GM12864 (cell line): Measurements from ENCODE around the gene OR2A2.

ENCODE experiments used
- DNase-seq: peaks from one replicate; pipeline ENCODE4 v3.0.0-alpha.2; 2011; ENCODE audit warnings: low read depth
- H3K4me3 ChIP-seq: 2 replicates; pipeline ENCODE4 v1.5.1; 2011; ENCODE audit warnings: mild to moderate bottlenecking, low read depth, low read length, control low read depth
- TF ChIP-seq, protein P1 (sequence below): IDR thresholded peaks from 2 replicates; pipeline ENCODE4 v1.5.1; 2011; ENCODE audit warnings: low read depth, mild to moderate bottlenecking, moderate library complexity, low read length, control low read depth, inconsistent platforms; ENCODE audit errors: missing control alignments

OR2A2 gene

GRCh38 chr7:144087230-144087629 lies 22.2 kb upstream of the OR2A2 start:
- no peak overlapping the region for H3K4me3 ChIP-seq
- TF ChIP-seq, protein P1, sequence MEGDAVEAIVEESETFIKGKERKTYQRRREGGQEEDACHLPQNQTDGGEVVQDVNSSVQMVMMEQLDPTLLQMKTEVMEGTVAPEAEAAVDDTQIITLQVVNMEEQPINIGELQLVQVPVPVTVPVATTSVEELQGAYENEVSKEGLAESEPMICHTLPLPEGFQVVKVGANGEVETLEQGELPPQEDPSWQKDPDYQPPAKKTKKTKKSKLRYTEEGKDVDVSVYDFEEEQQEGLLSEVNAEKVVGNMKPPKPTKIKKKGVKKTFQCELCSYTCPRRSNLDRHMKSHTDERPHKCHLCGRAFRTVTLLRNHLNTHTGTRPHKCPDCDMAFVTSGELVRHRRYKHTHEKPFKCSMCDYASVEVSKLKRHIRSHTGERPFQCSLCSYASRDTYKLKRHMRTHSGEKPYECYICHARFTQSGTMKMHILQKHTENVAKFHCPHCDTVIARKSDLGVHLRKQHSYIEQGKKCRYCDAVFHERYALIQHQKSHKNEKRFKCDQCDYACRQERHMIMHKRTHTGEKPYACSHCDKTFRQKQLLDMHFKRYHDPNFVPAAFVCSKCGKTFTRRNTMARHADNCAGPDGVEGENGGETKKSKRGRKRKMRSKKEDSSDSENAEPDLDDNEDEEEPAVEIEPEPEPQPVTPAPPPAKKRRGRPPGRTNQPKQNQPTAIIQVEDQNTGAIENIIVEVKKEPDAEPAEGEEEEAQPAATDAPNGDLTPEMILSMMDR = no peak
- no peak for DNase-seq

DNA sequence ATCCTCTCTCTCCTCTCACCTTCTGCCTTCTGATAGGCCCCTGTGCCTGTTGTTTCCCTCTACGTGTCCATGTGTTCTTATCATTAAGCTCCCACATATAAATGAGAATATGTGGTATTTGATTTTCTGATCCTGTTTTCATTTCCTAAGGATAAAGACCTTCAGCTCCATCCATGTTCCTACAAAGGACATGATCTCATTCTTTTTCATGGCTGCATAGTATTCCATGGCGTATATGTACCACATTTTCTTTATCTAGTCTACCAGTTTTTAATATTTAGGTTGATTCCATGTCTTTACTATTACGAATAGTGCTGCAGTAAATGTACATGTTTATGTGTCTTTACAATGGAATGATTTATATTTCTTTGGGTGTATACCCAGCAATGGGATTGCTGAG lies 18.7 kb upstream of the OR2A2 start:
- no peak overlapping the region for H3K4me3 ChIP-seq
- no peak for DNase-seq
- TF ChIP-seq, protein P1 = no peak

- no peak overlapping the region for H3K4me3 ChIP-seq
- TF ChIP-seq, protein P1 = no peak
Measured at GRCh38 chr7:144098776-144099175, 10.6 kb upstream of the OR2A2 start.

GRCh38 chr7:144100607-144101006 lies 8.8 kb upstream of the OR2A2 start:
- no peak for DNase-seq
- TF ChIP-seq, protein P1 = no peak
- H3K4me3 ChIP-seq = no peak overlapping the region

More at GRCh38 chr7:144098776-144099175, 10.6 kb upstream of the OR2A2 start:
- DNase-seq = no peak

GRCh38 chr7:144102041-144102440 lies 7.3 kb upstream of the OR2A2 start:
- H3K4me3 ChIP-seq = no peak overlapping the region
- DNase-seq = no peak
- TF ChIP-seq, protein P1 = no peak

DNA sequence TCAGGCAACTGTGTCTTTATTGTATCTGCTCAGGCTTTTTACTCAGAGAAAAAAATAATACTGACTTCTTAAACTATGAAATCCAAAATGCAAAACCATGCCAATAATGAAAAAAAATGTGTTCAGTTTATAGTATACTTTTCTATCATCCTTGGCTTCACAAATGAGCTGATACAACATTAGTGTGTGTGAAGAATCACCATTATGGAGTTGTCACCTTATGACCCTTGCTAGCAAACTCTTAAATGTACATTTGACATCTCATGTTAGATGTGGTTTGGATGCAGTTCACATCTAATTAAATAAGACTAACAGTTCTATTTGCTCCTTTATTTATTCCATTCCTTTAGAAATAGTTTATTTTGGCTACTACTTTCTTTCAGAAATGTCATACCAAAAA lies 4.2 kb upstream of the OR2A2 start:
- TF ChIP-seq, protein P1 = no peak
- H3K4me3 ChIP-seq = no peak overlapping the region
- no peak for DNase-seq

DNA sequence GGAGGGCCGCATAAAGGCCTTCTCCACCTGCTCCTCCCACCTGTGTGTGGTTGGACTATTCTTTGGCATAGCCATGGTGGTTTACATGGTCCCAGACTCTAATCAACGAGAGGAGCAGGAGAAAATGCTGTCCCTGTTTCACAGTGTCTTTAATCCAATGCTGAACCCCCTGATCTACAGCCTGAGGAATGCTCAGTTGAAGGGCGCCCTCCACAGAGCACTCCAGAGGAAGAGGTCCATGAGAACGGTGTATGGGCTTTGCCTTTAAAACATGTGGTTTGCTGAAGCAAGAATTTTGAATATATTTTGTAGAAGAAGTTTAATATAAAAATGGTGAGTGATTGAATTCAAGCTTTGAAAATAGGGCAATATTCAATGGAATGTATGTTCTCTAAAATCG lies 889 bp downstream of the OR2A2 start:
- TF ChIP-seq, protein P1 = no peak
- no peak overlapping the region for H3K4me3 ChIP-seq
- DNase-seq = no peak
